ELR (cell line): ENCODE data around the gene CRHR2.
A peak's percentile ranks its signal among the peaks of the same experiment; 100 is the strongest.

Experiments used
- DNase-seq: peaks from one replicate; pipeline ENCODE4 v3.0.0-alpha.2; 2015; ENCODE audit warnings: low read depth

Gene CRHR2

GRCh38 chr7:30679664-30680063 is 2.6 kb downstream of the CRHR2 start:
- no peak for DNase-seq

DNA sequence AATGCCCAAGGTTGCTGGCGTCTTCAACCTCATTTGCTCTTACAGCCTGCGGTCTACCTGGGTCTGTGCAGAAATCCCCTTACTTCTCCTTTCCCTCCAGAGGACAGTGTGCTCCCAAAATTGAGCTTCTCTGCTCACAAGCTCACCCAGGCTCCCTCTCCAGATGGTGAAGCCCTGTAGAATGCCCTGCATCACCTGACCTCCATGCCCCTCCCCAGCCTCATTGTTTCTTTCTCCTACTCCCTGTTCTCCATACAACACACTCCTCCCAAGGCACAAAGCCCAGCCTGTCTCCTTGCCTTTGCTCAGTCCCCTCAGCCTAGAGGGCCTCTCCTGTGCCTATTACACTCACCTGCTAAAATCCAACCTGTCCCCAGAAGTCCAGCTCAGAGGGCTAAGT is 3.5 kb downstream of the CRHR2 start:
- DNase-seq: no peak

DNA sequence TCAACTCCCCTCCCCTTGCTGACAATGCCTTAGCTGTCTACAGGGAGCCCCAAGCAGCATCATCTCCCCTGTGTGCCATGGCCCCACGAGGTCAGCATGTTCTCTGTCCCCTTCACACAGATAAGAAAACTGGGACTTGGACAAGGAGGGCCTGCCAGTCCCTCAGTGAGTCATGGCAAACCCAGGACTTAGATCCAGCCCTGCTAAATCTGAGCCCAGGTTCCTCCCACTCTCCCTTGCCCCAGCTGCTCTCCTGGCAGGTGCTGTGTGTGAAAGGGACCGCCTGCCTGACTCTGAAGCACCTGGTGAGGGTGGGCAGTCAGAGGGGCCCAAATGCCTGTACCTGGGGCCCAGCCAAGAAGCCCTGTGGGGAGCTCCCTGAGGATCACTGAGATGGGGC is 7.4 kb downstream of the CRHR2 start:
- no peak for DNase-seq

GRCh38 chr7:30674420-30674819 is 7.8 kb downstream of the CRHR2 start:
- no peak for DNase-seq

DNA sequence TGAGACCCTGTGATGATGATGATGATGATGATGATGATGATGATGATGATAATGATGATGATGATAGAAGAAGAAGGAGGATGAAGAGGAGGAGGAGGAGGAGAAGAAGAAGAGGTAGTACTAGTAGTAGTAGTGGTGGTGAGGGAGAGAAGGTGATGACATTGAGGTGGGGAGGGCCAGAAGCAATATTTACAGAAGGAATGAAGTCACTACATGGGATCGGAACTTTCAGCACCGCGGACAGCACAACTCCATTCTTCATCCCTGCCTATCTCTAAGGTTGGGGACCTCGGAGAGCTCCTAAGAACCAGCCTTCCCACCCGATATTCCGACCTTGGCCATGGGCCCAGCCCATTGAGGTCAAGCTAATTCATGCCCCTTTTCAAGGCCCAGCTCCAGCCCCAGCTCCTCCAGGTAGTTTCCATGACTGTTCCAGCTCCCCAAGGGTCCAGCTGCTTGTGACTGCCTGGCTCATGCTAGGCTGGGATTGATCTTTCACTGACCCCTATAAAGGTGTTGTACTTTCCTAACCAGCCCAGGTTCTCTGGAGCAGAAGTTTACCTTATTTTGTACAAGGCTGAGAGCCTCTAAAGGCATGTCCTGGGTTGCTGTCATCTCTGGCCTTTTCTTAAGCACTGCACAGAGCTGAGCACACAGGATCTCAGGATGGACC is 10.3 kb downstream of the CRHR2 start:
- DNase-seq: peak; percentile 79

DNA sequence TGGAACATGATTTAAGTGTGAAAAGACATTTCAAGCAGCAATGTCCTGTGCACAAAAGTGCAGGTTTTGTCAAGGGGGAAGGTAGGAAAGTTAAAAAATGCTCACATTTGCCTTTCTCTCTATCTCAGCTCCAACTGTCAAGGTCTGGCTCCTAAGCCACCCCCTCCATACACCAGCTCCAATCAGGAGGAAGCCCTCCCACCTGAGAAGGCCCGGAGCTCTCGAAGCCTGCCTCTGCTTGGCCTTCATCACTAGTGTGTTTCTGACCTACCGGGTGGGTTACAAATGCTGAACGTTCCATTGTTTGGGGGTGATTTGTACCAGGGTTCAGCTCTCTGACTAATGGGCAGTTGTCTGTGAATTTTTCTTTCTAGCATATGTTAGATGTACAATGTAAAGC is 14.2 kb downstream of the CRHR2 start:
- DNase-seq: no peak

GRCh38 chr7:30667172-30667571 is 15.1 kb downstream of the CRHR2 start:
- DNase-seq: no peak

GRCh38 chr7:30665449-30665848 is 16.8 kb downstream of the CRHR2 start:
- DNase-seq: no peak

DNA sequence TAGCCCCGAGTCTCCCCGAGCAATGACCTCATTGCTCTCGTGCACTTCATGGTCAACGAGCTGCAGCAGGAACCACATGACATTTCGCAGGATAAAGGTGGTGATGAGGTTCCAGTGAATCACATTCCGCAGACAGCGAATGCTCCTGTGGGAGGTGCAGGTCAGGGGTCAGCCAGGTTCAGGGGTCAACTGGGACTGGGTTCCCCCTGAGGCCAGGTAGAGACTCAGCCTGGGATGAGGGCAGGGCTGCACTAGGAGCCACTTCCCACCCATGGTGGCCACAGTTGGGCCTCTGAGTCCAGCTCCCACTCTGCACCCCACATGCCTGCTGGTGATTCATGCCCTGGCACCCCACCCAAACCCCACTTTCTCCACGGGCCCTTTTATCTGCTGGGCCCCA is 17.2 kb downstream of the CRHR2 start:
- no peak for DNase-seq

- no peak for DNase-seq
These were observed 17.9 kb downstream of the CRHR2 start for GRCh38 chr7:30664184-30664885.

GRCh38 chr7:30663414-30663813 is 18.8 kb downstream of the CRHR2 start:
- DNase-seq: no peak

DNA sequence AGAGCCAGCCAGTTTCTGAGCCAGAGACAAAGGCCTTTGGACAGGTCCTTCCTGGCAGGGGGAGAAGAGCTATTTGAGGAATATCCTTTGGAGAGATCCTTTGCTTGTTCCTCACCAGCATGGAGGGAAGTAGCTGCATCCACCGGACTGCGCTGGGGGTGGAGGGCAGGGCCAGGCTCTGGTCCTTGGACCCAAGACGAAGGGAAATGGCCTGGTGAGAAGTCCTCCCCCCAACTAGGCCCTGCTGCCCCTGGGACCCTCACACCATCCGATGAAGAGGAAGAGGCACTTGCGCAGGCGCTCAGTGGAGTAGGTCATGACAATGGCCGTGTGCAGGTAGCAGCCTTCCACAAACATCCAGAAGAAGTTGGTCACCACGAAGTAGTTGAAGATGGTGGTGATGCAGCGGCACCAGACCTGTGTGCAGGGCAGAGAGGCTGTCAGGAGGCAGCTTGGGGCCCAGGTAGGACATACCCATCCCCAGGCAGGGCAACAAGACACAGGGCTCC is 19.8 kb downstream of the CRHR2 start:
- DNase-seq: no peak

DNA sequence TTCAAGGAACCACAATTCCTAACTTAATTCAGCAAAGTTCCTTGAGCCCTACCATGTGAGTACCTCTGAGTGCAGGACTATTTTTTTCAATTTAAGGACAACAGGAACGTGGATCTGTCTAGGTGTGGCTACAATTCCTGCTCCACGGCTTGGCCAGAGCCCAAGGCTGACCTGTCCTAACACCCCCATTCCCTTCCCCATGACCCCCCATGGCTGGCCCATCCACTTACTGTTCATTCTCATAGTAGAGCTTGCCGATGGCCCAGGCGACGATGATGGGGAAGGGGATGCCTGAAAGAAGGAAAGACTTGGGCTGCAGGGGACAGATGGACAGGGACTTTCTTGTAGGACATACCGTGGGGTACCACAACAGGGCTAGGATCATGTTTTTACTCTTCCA is 20.3 kb downstream of the CRHR2 start:
- no peak for DNase-seq

DNA sequence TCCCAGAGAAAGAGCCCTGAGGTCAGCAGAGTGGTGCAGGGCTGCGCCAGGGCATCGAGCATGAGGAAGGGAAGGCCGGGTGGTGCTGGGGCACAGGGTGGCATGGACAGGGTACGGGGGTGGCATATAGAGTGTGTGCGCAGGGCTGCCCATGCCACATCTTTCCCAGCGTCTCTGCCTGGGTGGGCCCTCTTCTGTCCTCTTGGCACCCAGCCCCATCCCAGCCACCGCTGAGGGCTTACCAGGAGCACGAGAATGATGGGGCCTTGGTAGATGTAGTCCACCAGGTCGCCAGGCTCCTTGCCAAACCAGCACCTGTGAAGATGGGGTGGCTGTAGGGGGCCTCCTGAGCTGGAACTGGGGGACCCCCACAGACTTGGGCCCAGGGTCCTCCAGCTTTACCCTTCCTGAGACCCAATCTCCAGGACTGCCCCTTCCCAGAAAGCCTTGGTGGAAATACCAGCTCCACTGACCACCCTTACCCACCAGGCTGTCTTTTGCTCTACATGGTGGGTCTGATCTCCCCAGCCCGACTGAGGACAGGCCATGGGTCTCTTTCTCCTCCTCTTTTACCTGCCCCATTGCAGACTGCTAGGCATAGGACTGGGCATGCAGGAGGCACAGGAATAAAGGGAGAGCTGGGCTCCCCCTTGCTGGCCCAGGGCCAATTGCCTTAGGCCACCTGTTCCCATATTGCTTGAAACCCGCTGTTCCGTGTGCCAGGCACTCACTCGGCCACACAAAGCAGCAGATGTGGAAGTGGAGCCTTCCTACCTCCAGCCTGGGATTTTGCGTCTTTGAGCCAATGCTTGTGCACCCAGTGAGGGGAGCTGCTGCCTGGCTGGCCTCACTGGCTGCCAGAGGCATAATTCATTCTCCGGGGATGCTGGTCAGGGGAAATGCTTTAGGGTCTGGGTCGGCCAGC is 21.7 kb downstream of the CRHR2 start:
- DNase-seq: no peak

- no peak for DNase-seq
These were observed 22.9 kb downstream of the CRHR2 start for GRCh38 chr7:30659312-30659711.

GRCh38 chr7:30658479-30659074 is 23.7 kb downstream of the CRHR2 start:
- no peak for DNase-seq

DNA sequence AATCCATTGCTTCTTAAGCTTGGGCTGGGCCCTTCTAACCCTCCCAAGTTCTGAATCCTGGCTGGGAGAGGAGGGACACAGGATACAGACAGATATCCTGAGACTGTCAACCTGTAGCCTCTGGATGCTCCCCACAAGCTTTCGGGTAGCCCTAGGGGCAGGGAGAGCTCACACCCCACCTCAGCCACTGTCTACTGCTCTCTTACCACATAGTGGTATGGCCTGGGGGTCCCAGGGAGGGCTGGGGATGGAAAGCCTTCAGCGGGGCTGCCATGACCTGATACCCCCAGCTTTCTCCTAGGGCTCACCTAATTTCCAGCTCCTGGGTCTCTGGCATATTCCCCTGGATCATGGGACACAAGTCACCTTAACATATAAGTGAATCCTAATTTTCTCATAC is 25.1 kb downstream of the CRHR2 start:
- DNase-seq: no peak

DNA sequence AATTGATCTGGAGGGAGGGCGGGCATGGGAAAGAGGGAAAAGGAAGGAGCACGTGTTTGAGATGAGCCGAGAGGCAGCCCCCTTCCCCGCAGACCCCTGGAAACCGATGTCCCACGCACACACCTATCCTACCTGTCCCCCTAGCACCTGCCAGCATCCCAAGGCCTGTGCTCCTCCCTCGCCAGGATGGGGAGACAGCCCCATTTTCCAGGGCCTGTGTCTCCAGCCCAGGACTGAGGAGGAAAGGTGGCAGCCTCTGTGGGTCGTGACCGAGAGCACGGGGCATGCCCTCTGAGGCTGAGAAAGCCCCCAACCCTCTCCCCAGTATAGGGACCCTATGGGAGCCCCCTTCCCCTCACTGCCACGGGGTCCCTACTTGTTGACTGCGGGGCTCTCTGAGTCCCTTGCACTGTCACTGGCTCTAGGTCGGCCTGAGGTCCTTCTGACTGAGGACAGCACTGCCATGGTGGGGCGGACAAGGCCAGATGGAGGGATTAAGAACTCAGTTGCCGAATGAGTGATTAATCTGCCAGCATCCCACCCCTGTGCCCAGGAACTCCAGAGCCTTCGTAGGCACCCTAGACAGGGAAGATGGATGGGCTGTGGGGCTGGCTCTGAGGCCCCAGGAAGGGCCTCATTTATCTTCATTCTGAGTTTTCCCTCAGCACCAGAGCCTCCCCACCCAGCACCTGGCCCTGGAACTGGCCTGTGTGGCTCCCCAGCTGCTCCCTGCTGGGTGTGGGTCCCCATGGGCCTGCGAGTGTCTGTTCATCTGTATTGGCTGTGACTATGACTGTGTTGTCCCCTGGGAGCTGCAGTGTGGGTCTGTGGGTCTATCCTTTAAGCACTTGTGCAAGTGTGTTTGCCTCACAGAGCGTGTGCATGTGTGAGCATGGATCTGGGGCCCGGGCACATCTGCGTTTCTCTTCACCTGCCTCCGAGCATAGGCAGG is 26.0 kb downstream of the CRHR2 start:
- no peak for DNase-seq

- no peak for DNase-seq
These were observed 26.9 kb downstream of the CRHR2 start for GRCh38 chr7:30655096-30655970.
